ENCODE data around the gene GCN1.

Gene GCN1

GRCh38 chr12:120220838-120221575 lies 26.5 kb upstream of the GCN1 start:
- H3K4me3 ChIP-seq (ENCODE audit: low read depth, low read length) = no peak overlapping the region
- TF ChIP-seq, protein P1, sequence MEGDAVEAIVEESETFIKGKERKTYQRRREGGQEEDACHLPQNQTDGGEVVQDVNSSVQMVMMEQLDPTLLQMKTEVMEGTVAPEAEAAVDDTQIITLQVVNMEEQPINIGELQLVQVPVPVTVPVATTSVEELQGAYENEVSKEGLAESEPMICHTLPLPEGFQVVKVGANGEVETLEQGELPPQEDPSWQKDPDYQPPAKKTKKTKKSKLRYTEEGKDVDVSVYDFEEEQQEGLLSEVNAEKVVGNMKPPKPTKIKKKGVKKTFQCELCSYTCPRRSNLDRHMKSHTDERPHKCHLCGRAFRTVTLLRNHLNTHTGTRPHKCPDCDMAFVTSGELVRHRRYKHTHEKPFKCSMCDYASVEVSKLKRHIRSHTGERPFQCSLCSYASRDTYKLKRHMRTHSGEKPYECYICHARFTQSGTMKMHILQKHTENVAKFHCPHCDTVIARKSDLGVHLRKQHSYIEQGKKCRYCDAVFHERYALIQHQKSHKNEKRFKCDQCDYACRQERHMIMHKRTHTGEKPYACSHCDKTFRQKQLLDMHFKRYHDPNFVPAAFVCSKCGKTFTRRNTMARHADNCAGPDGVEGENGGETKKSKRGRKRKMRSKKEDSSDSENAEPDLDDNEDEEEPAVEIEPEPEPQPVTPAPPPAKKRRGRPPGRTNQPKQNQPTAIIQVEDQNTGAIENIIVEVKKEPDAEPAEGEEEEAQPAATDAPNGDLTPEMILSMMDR (IDR thresholded peaks at IDR 0.05; ENCODE audit: low read depth, low read length) = no peak
- no peak for TF ChIP-seq MYC (IDR thresholded peaks at IDR 0.05; ENCODE audit: low read depth, low read length)
- TF ChIP-seq POLR2A (IDR thresholded peaks at IDR 0.05; ENCODE audit: extremely low read depth, insufficient read length) = no peak
- TF ChIP-seq MAX (IDR thresholded peaks at IDR 0.05; ENCODE audit: low read depth, low read length) = no peak
- DNase-seq (ENCODE audit: low read depth) = no peak

- H3K4me3 ChIP-seq (ENCODE audit: low read depth, low read length) = no peak overlapping the region
- TF ChIP-seq MAX (IDR thresholded peaks at IDR 0.05; ENCODE audit: low read depth, low read length) (no peak), MYC (IDR thresholded peaks at IDR 0.05; ENCODE audit: low read depth, low read length) (no peak), POLR2A (IDR thresholded peaks at IDR 0.05; ENCODE audit: extremely low read depth, insufficient read length) (no peak)
- TF ChIP-seq, protein P1 (IDR thresholded peaks at IDR 0.05; ENCODE audit: low read depth, low read length) = no peak
- no peak for DNase-seq (ENCODE audit: low read depth)
Measured at GRCh38 chr12:120218680-120219606, 24.4 kb upstream of the GCN1 start.

- no peak overlapping the region for H3K4me3 ChIP-seq (ENCODE audit: low read depth, low read length)
- 0 out of 2 replicates have a peak, but pooled peaks have one; percentile 3 for TF ChIP-seq MAX (IDR thresholded peaks at IDR 0.05; ENCODE audit: low read depth, low read length)
- TF ChIP-seq, protein P1 (IDR thresholded peaks at IDR 0.05; ENCODE audit: low read depth, low read length) = no peak
- TF ChIP-seq MYC (IDR thresholded peaks at IDR 0.05; ENCODE audit: low read depth, low read length) = peak; percentile 31; the same call in 1 of the 2 replicates
- TF ChIP-seq POLR2A (IDR thresholded peaks at IDR 0.05; ENCODE audit: extremely low read depth, insufficient read length) = no peak
- peak; percentile 91 for DNase-seq (ENCODE audit: low read depth)
Measured at GRCh38 chr12:120216742-120217605, 22.5 kb upstream of the GCN1 start.

- DNase-seq (ENCODE audit: low read depth) = peak; percentile 44
- TF ChIP-seq, protein P1 (IDR thresholded peaks at IDR 0.05; ENCODE audit: low read depth, low read length) = no peak
- TF ChIP-seq MYC (IDR thresholded peaks at IDR 0.05; ENCODE audit: low read depth, low read length) = no peak
- no peak for TF ChIP-seq POLR2A (IDR thresholded peaks at IDR 0.05; ENCODE audit: extremely low read depth, insufficient read length)
- no peak for TF ChIP-seq MAX (IDR thresholded peaks at IDR 0.05; ENCODE audit: low read depth, low read length)
- no peak overlapping the region for H3K4me3 ChIP-seq (ENCODE audit: low read depth, low read length)
Measured at GRCh38 chr12:120215766-120216735, 21.5 kb upstream of the GCN1 start.

All from NB4 (cell line).